ENCODE results near the gene CDC14A.
"Not testable (repeated sequence)": the region's sequence is repeated elsewhere in the genome, so short reads cannot be mapped to it uniquely, and the experiment has no call there.

The CDC14A gene

DNA sequence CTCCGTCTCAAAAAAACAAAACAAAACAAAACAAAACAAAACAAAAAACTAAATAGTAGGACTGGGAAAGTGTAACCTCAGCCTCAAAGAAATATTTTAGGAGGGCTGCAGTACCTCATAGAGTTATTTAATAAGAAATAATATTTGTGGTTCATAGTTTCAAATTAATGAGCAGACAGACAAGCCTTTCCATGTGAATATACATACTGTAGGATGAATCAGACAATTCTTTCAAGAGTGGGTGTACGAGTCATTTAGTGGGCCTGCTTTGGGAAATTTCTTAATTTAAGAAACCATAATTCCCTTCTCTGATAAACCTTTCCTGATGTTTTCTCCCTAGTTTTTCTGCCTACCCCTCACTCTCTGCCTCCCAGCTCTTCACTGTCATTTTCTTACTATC lies 52.5 kb downstream of the CDC14A start:
- DNase-seq (ENCODE audit: low read depth): no peak

DNA sequence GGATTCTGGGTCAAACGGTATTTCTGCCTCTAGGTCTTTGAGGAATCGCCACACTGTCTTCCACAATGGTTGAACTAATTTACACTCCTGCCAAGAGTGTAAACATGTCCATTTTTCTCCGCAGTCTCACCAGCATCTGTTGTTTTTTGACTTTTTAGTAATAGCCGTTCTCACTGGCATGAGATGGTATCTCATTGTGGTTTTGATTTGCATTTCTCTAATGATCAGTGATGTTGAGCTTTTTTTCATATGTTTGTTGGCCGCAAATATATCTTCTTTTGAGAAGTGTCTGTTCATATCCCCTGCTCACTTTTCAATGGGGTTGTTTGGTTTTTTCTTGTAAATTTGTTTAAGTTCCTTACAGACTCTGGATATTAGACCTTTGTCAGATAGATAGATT lies 53.6 kb downstream of the CDC14A start:
- DNase-seq (ENCODE audit: low read depth): not testable (repeated sequence)

GRCh38 chr1:100407390-100407789 lies 55.1 kb downstream of the CDC14A start:
- not testable (repeated sequence) for DNase-seq (ENCODE audit: low read depth)

GRCh38 chr1:100411019-100411418 lies 58.7 kb downstream of the CDC14A start:
- no peak for DNase-seq (ENCODE audit: low read depth)

GRCh38 chr1:100411574-100411973 lies 59.3 kb downstream of the CDC14A start:
- no peak for DNase-seq (ENCODE audit: low read depth)

DNA sequence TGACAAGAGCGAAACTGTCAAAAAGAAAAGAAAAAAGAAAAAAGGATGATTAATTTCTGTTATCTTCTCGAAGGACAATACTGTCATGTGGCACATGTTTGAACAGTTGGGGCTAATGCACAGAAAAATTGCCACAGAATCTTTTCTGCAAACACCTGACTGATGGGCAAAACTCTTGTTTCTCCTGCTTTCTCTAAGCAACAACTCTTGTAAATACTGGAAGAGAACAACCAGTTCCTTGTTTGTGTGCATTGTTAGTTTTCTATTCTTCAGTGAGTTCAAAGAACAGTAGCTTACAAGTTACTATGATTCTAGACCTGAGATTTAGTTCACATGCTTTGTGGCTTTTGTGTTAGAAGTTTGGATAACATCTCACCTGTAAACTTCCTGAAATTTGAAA lies 60.7 kb downstream of the CDC14A start:
- DNase-seq (ENCODE audit: low read depth): no peak

DNA sequence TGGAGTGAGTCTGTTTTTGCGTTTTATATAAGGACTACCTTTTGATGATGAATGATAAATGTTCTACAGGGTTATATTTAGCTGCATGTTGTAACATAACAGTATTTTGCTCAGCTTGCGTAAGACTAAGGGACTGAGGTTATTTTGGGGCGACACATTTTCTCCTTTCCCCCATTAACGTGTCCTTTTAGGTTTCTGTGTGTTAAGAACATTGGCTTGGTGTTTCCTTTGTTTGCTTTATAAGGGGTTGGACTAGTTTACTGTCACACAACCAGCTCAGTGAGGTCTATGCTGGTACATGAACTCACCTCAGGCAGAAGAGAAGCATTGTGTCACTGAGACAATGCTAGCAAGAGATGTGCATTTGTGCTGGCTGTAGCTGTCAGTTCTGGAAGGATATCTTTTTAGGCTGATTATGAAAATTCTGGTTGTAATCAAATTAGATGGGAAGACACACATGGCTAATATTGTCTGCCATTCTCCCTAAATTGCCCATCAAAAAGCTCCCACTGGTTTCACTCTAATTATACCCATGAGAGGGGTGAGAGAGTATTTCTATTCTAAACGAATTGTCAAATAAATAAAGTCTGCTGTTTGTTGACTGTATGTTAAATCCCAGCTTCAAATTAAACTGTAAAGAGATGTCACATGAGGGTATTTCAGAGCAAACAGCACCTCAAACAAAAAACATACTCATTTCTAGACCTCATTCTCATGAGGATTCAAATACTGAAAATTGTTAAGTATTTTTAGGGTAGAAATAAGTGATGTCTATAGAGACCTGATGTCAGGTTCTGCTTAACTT lies 62.6 kb downstream of the CDC14A start:
- no peak for DNase-seq (ENCODE audit: low read depth)

GRCh38 chr1:100415498-100415778 lies 63.1 kb downstream of the CDC14A start:
- no peak for DNase-seq (ENCODE audit: low read depth)

DNA sequence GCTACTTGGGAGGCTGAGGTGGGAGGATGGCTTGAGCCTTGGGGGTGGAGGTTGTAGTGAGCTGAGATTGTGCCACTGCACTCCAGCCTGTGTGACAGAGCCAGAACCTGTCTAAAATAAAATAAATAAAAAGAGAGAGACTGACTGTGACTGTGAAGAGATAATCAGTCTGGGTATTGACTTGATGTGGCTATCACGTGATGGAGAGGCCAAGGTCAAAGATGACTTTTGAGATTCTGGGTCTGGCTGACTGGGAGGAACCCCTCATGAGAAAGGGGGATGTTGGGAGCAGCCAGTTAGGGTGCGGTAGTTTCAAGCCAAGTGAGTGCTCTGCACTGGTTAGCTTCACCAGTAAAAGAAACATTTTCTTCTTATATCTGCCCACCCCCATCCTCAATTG lies 66.8 kb downstream of the CDC14A start:
- DNase-seq (ENCODE audit: low read depth): no peak

DNA sequence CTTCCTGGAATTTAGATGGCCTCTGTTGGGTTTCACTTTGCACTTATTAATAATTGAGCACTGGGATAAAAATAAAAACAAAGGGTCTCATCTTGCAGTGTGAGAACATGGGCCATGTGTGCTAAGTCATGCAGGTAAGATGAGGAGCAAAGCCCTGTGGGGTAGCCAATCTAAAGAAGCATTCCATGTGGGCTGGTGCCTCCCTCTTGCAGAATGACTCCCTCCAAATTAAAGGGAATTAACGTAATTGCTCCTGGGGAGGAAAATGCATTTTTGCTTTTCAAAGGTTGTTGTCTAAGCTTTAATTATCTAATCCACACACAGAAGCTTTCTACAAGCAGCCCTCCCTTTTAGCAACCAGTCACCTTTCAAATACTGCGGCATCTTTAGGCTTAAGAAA lies 69.8 kb downstream of the CDC14A start:
- no peak for DNase-seq (ENCODE audit: low read depth)

DNA sequence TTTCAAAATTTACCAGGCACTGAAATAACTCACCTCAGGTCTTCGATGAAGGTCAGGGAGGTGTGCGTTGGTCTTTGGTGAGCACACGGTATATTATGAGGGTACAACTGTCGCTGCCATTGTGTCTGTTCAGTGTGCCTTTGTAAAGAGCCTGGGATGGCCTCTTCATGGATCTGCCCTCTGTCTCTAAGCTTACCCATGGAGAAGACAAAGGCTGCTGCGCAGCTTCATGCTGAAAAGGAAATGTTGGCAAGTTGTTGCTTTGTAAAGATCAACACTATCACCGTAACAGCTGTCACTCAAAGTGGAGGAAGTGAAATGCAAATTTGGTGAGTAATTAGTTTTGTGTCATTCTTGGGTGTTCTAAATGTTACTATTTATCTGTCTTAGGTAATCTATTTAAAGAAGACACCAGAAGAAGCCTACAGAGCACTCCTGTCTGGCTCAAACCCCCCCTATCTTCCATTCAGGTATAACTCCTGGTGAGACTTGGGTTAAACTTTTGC lies 71.6 kb downstream of the CDC14A start:
- no peak for DNase-seq (ENCODE audit: low read depth)

- DNase-seq (ENCODE audit: low read depth): no peak
Measured at GRCh38 chr1:100428160-100428559, 75.9 kb downstream of the CDC14A start.

- DNase-seq (ENCODE audit: low read depth): no peak
Measured at GRCh38 chr1:100430325-100430756, 78.0 kb downstream of the CDC14A start.

DNA sequence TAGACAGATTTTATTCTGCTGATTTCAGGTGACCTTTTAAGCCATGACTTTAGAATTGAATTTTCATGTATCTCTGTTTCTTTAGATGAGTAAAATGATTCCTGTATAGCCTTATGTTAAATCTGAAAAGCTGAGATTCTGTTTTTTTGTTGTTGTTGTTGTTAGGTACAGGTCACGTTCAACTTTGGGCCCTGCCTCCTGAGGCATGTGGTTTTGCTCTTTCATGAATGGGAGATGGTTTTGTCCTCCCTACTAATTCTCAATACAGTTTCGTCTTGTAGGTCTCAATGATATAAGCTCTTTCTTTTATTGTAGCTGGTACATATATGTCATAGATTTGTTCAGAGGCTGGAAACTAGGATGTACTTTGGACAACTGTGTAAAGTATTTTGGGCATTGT lies 79.6 kb downstream of the CDC14A start:
- DNase-seq (ENCODE audit: low read depth): no peak

DNA sequence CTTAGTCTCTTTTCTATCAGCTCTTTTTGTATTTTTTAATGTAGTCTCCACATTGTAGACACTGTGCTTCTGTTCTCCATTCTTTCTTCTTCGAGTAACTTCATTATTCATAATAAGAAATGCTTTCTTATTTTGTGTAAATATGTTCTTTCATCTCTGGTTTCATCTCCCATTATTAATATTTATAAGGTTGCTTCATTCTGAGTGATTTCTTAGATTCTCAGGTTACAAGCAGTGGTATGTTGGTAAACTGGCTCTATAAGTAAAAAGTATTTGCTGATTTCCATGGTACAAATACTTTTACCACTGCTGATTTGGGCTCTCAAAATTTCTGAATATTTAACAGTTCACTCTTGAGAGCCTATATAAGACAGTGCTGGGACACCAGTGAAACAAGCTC lies 81.3 kb downstream of the CDC14A start:
- no peak for DNase-seq (ENCODE audit: low read depth)

DNA sequence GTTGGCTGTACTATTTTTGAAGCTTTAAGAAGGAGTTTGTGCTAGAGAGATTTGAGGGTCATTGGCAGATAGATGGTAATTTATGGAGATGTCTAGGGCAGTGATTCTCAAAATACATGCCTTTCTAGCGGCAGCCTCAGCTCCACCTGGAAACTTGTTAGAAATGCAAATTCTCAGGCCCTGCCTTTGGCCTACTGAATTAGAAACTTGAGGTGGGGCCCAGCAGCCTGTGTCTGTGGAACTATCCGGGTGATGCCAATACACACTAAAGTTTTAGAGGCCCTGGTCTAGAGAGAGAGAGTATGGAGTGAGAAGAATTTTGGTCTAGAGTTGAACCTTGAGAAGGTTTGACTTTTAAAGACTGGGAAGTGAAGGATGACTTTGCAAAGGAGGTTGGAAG lies 82.5 kb downstream of the CDC14A start:
- DNase-seq (ENCODE audit: low read depth): no peak

DNA sequence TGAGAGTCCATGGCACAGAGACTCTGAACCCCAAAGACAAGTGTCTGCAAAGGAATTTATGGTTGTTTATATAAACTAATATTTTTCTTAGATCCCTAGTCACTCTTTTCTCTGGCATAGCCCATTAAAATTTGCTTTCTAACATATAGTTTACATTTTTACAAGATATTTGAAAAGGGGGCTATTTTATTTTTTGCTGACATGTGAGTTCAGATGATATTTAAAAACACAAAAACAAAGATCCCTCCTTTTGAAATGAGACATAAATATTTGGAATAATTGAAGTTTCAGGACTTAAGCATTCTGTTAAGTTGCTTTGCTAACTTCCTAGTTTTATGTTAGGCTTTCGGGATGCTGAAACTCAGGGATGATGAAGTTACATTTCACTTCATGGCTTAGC lies 86.1 kb downstream of the CDC14A start:
- DNase-seq (ENCODE audit: low read depth): no peak

DNA sequence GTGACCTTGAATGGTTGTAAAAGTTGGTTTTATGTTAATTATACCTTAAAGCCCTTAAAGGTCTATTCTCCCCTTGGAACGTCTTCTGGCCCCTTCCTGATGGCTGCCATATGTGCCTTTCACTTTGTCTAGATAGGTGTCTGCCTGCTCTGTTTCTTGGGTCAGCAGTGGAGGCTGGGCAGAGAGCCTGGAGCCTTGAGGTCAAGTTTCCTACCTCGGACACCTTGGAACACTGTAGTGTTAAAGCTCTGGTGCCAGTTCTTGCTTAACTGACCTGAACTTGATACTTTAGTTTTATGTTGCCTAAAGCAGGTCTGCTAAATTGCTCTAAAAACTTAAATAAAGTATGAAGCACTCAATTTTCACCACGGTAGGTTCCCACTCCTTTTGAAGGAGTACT lies 86.5 kb downstream of the CDC14A start:
- DNase-seq (ENCODE audit: low read depth): no peak

GRCh38 chr1:100440075-100440809 lies 87.9 kb downstream of the CDC14A start:
- peak; percentile 62 for DNase-seq (ENCODE audit: low read depth)

DNA sequence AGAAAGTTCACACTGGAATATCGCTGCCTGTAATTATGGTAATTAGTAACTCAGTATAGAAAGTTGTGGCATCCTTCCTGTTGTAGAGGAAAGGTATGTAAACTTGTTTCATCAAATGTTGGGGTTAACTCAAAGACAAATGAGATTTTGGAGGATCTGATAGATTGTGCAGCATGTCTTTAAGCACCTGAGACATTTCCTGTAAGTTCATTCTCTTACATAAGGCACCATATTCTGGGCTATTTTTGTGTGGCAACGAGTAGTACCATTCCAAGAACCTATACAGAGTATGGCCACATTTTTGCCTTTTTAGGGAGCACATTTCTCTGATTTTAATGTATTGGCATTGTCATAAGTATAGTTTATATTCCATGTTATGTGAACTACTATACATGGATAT lies 88.8 kb downstream of the CDC14A start:
- no peak for DNase-seq (ENCODE audit: low read depth)

DNA sequence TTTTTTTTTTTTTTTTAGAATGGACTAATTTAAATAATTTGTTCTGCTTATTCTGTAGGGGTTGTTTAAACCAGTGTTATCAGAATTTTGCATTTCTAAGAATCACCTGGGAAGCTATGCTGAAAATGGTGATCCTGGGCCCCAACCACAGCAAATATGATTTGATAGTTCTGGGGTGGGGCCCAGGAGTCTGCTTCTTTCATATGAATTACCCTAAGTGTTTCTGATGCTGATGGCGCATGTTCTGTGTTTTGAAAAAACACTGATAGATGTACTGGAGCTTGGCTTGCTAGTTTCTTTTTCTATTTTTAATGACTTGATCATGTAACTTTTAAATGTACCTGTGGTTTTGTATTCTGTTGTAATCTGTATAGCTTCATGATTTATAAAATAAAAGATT lies 89.3 kb downstream of the CDC14A start:
- no peak for DNase-seq (ENCODE audit: low read depth)

- no peak for DNase-seq (ENCODE audit: low read depth)
Measured at GRCh38 chr1:100443811-100444571, 91.7 kb downstream of the CDC14A start.

GRCh38 chr1:100445565-100445964 lies 93.3 kb downstream of the CDC14A start:
- no peak for DNase-seq (ENCODE audit: low read depth)

Data from activated T-helper 9 cell treated with anti-CD3 and anti-CD28 coated beads, Interleukin-2, amount 50 U/mL, for 16 hours (primary cell).